CD14-positive monocyte (primary cell): Measurements from ENCODE around the gene GASK1A. TPM values are rescaled to one million over a fixed set of nuclear protein-coding genes. Genes with fewer than 3 reads are reported as not detected.

Experiments used
- DNase-seq, 3 donors: peaks; one replicate each; pipeline ENCODE4 v3.0.0-alpha.2; 2011 to 2022
- H2AFZ ChIP-seq: 2 replicates; pipeline ENCODE4 v1.6.0; 2012; ENCODE audit warnings: mild to moderate bottlenecking, low read depth, low read length, inconsistent platforms; ENCODE audit not compliant: insufficient read depth, poor library complexity, severe bottlenecking
- H3K27ac ChIP-seq, 2 donors: 1 replicate in 1 of 2; 2 replicates in 1 of 2; pipeline ENCODE4 v1.5.1; 2012 to 2013; ENCODE audit warnings: low read length in 2 of 2, control low read depth in 1 of 2, inconsistent platforms in 1 of 2, low read depth in 1 of 2, mild to moderate bottlenecking in 1 of 2
- H3K27me3 ChIP-seq, 2 donors: one replicate each; pipeline versions ENCODE4 v1.6.0 to v1.6.1; 2011 to 2013; ENCODE audit warnings: low read length in 2 of 2; ENCODE audit not compliant: control insufficient read depth in 2 of 2, insufficient read depth in 2 of 2
- H3K36me3 ChIP-seq, 2 donors: replicated peaks in 1 of 2; 1 replicate in 1 of 2; 2 replicates in 1 of 2; pipeline versions ENCODE4 v1.5.1 to v1.6.1; 2012 to 2013; ENCODE audit warnings: low read length in 2 of 2, control low read depth in 1 of 2, inconsistent platforms in 1 of 2, mild to moderate bottlenecking in 1 of 2; ENCODE audit not compliant: insufficient read depth in 2 of 2, control insufficient read depth in 1 of 2
- H3K4me1 ChIP-seq, 2 donors: 1 replicate in 1 of 2; 2 replicates in 1 of 2; pipeline versions ENCODE4 v1.5.1 to v1.6.1; 2012 to 2013; ENCODE audit warnings: low read length in 2 of 2, control low read depth in 1 of 2, inconsistent platforms in 1 of 2, mild to moderate bottlenecking in 1 of 2, moderate library complexity in 1 of 2; ENCODE audit not compliant: insufficient read depth in 2 of 2, control insufficient read depth in 1 of 2
- H3K4me2 ChIP-seq: replicated peaks from 2 replicates; pipeline ENCODE3; 2012; ENCODE audit warnings: low read length, moderate library complexity, mild to moderate bottlenecking; ENCODE audit not compliant: poor library complexity, severe bottlenecking; ENCODE audit errors: extremely low read depth
- H3K4me3 ChIP-seq, 3 experiments: fragments of 200-600 bp in 1 of 3; sonication (generic) in 1 of 3; replicated peaks in 1 of 3; 1 replicate in 2 of 3; 2 replicates in 1 of 3; pipeline ENCODE4 v1.5.1; 2011 to 2013; ENCODE audit warnings: low read length in 3 of 3, mild to moderate bottlenecking in 3 of 3, control low read depth in 2 of 3, low read depth in 2 of 3, inconsistent platforms in 1 of 3, moderate library complexity in 1 of 3
- H3K79me2 ChIP-seq: 2 replicates; pipeline ENCODE4 v1.6.0; 2012; ENCODE audit warnings: mild to moderate bottlenecking, control low read depth, inconsistent platforms, low read length, moderate library complexity; ENCODE audit not compliant: insufficient read depth
- H3K9ac ChIP-seq: 2 replicates; pipeline ENCODE4 v1.6.0; 2017; ENCODE audit warnings: low read length, mild to moderate bottlenecking; ENCODE audit not compliant: insufficient read depth, poor library complexity, severe bottlenecking
- H3K9me3 ChIP-seq, 2 donors: replicated peaks in 1 of 2; 1 replicate in 1 of 2; 2 replicates in 1 of 2; pipeline versions ENCODE4 v1.5.1 to v1.6.1; 2012 to 2013; ENCODE audit warnings: low read length in 2 of 2, control low read depth in 1 of 2; ENCODE audit not compliant: control insufficient read depth in 1 of 2, insufficient read depth in 1 of 2
- H4K20me1 ChIP-seq: 2 replicates; pipeline ENCODE4 v1.6.0; 2012; ENCODE audit warnings: mild to moderate bottlenecking, low read length, control low read depth, moderate library complexity; ENCODE audit not compliant: insufficient read depth
- H3K27ac Mint-ChIP-seq, 7 donors: one replicate each; pipeline ENCODE4 v1.8.0; 2020; ENCODE audit warnings: mild to moderate bottlenecking in 7 of 7, mixed read lengths in 7 of 7, moderate library complexity in 6 of 7, inconsistent platforms in 2 of 7
- H3K27me3 Mint-ChIP-seq, 3 donors: one replicate each; pipeline ENCODE4 v1.8.0; 2021 to 2022; ENCODE audit warnings: low read depth in 3 of 3, mild to moderate bottlenecking in 3 of 3, mixed read lengths in 3 of 3, moderate library complexity in 3 of 3, inconsistent platforms in 1 of 3
- H3K36me3 Mint-ChIP-seq, 2 donors: one replicate each; pipeline ENCODE4 v1.8.0; 2020; ENCODE audit warnings: mixed read lengths in 2 of 2, inconsistent platforms in 1 of 2, mild to moderate bottlenecking in 1 of 2
- H3K4me1 Mint-ChIP-seq: one replicate; pipeline ENCODE4 v1.8.0; 2020; ENCODE audit warnings: mild to moderate bottlenecking, mixed read lengths
- H3K4me3 Mint-ChIP-seq, 2 donors: one replicate each; pipeline ENCODE4 v1.8.0; 2020; ENCODE audit warnings: mild to moderate bottlenecking in 2 of 2, mixed read lengths in 2 of 2, moderate library complexity in 1 of 2
- H3K9me3 Mint-ChIP-seq, 7 donors: one replicate each; pipeline ENCODE4 v1.8.0; 2020 to 2022; ENCODE audit warnings: mixed read lengths in 7 of 7, mild to moderate bottlenecking in 6 of 7, moderate library complexity in 6 of 7, inconsistent platforms in 2 of 7
- WGBS: methylation state at CpG from one replicate; pipeline ENCODE4 v1.1.5; 2013; ENCODE audit warnings: missing lambda C conversion rate; ENCODE audit not compliant: insufficient coverage; 5-methylcytosine and 5-hydroxymethylcytosine counted together
- intact Hi-C, 2 donors: fragments of 100-400 bp; cut with micrococcal nuclease; formaldehyde crosslinking; loops; one replicate each; pipeline versions ENCODE4 v1.15.0 to v1.15.1; 2023
- polyA plus RNA-seq, 3 donors: library from polyadenylated mRNA; depleted of rRNA in 1 of 3; unstranded in 2 of 3; stranded (reverse) in 1 of 3; fragments of 300-500 nt in 2 of 3; fragments of >200 nt in 1 of 3; fragmentation: Illumina TruSeq in 2 of 3; gene quantifications; 1 replicate in 2 of 3; 2 replicates in 1 of 3; pipeline ENCODE4 v1.2.3, GENCODE V29; 2012 to 2021
- TF ChIP-seq, protein P1 (sequence below): fragments of 200-600 bp; IDR thresholded peaks from one replicate; pipeline ENCODE4 v1.8.0; 2022; ENCODE audit warnings: antibody characterized with exemption, mild to moderate bottlenecking

GASK1A gene
- polyA plus RNA-seq, 3 donors, result 0.13 TPM; not detected in 2

DNA sequence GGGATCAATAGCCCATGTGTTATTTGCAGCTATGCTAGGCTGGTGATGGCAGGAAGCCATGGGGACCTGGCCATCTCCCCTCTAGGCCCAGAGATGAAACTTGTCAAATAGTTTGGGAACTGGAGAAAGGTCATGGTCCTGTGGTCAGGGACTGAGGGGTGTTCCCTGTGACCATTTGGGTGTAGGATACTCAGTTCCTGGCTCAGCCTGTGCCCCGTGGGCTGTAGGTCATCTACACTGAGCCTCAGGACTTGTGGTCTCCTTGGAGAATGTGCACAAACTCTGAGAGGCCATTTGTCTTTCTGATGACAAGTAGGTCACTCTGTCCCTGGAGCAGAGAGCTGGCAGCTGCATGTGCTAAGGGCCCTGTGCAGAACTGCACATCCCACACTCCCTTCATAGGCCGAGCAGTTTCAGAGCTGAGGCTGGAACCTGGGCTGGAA lies 17.5 kb downstream of the GASK1A start:
- no peaks in the 10 kb centered on the region for H3K4me1 ChIP-seq
- Mint-ChIP-seq H3K36me3 (no peaks in the 10 kb centered on the region), H3K27ac (no peak overlapping the region), H3K27me3 (peaks cover 1 to 3% (median 2%) of the 10 kb centered on the region in 3 donors), H3K9me3 (no peaks in the 10 kb centered on the region), H3K4me1 (no peaks in the 10 kb centered on the region), H3K4me3 (no peak overlapping the region)
- H3K27ac ChIP-seq, result no peak overlapping the region
- DNase-seq, result no peak
- no peak overlapping the region for H3K9ac ChIP-seq
- no peaks in the 10 kb centered on the region for H3K36me3 ChIP-seq
- no peaks in the 10 kb centered on the region for H3K27me3 ChIP-seq
- no peaks in the 10 kb centered on the region for H3K79me2 ChIP-seq
- no peaks in the 10 kb centered on the region for H3K9me3 ChIP-seq
- TF ChIP-seq, protein P1, sequence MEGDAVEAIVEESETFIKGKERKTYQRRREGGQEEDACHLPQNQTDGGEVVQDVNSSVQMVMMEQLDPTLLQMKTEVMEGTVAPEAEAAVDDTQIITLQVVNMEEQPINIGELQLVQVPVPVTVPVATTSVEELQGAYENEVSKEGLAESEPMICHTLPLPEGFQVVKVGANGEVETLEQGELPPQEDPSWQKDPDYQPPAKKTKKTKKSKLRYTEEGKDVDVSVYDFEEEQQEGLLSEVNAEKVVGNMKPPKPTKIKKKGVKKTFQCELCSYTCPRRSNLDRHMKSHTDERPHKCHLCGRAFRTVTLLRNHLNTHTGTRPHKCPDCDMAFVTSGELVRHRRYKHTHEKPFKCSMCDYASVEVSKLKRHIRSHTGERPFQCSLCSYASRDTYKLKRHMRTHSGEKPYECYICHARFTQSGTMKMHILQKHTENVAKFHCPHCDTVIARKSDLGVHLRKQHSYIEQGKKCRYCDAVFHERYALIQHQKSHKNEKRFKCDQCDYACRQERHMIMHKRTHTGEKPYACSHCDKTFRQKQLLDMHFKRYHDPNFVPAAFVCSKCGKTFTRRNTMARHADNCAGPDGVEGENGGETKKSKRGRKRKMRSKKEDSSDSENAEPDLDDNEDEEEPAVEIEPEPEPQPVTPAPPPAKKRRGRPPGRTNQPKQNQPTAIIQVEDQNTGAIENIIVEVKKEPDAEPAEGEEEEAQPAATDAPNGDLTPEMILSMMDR, result no peak
- WGBS, result 75% methylated on average over 1 of the region's 2 CpGs
- intact Hi-C loops, result no loop called here
- no peaks in the 10 kb centered on the region for H4K20me1 ChIP-seq
- H3K4me2 ChIP-seq, result no peak overlapping the region
- no peak overlapping the region for H2AFZ ChIP-seq
- H3K4me3 ChIP-seq, result no peak overlapping the region

DNA sequence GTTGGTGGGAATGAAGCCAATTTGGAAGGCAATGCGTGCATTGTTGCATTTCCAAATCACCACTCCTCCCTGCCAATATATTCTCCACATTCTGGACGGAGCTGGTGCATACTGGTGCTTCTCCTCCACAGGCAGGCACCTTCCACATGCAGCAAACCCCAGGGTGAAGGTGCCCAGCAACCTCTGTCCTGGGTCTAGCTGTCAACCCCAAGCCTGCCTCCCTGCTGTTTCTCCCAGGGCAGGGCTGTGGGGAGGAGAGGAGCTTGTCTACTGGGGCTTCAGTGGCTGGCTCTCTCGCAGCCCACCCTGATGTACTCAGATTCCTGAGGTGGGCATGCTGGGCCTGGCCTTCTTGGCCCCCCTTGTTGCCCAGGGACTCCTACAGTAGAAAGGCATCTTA lies 20.1 kb downstream of the GASK1A start:
- peak overlapping the region in 1 of 7 donors; percentile 47 for H3K27ac Mint-ChIP-seq
- intact Hi-C loops, result no loop called here
- peaks cover 0 to 3% (median 2%) of the 10 kb centered on the region in 3 donors for H3K27me3 Mint-ChIP-seq
- Histone ChIP-seq H3K27ac (no peak overlapping the region), H3K4me1 (no peaks in the 10 kb centered on the region), H3K9ac (no peak overlapping the region), H3K4me3 (no peak overlapping the region), H2AFZ (no peak overlapping the region), H3K4me2 (no peak overlapping the region), H3K9me3 (no peaks in the 10 kb centered on the region), H3K36me3 (no peaks in the 10 kb centered on the region), H3K79me2 (no peaks in the 10 kb centered on the region), H3K27me3 (no peaks in the 10 kb centered on the region), H4K20me1 (no peaks in the 10 kb centered on the region)
- H3K4me3 Mint-ChIP-seq, result no peak overlapping the region
- 88% methylated on average over 1 of the region's 3 CpGs for WGBS
- no peak for DNase-seq
- no peaks in the 10 kb centered on the region for H3K9me3 Mint-ChIP-seq
- no peaks in the 10 kb centered on the region for H3K4me1 Mint-ChIP-seq
- no peaks in the 10 kb centered on the region for H3K36me3 Mint-ChIP-seq
- TF ChIP-seq, protein P1, result no peak
